Measurements from ENCODE around the gene RSPH1. TPM values are rescaled to one million over a fixed set of nuclear protein-coding genes. Genes with fewer than 3 reads are reported as not detected.

Gene RSPH1
- total and polyA plus RNA-seq, 2 of the 8 experiments (the other 6 are each of a cell fraction or from before 2014, with no cell fraction given): 0.24 TPM; not detected in 1

- TF ChIP-seq E2F6 (IDR thresholded peaks at IDR 0.05) (no peak), MAFK (IDR thresholded peaks at IDR 0.05; ENCODE audit: low read depth, low read length) (no peak), GABPA (IDR thresholded peaks at IDR 0.05; ENCODE audit: borderline replicate concordance, insufficient read depth, low read length) (no peak), TEAD4 (IDR thresholded peaks at IDR 0.05; ENCODE audit: low read depth, low read length) (no peak), GTF2F1 (IDR thresholded peaks at IDR 0.05; ENCODE audit: borderline replicate concordance, low read depth, low read length) (no peak), SP4 (IDR thresholded peaks at IDR 0.05; ENCODE audit: low read length) (no peak), RAD21 (IDR thresholded peaks at IDR 0.05 in 1 of 2, conservative IDR thresholded peaks at IDR 0.05 in 1 of 2; ENCODE audit: low read depth in 2 of 2, low read length in 2 of 2) (no peak), TCF12 (IDR thresholded peaks at IDR 0.05; ENCODE audit: low read depth, low read length) (no peak)
These were observed 43.4 kb downstream of the RSPH1 start (continued) for GRCh38 chr21:42452401-42453223.

All from H1 (cell line).